ENCODE data around the gene STAT6.
A peak's percentile ranks its signal among the peaks of the same experiment; 100 is the strongest.

The STAT6 gene

GRCh38 chr12:57046947-57047890 lies 63.9 kb downstream of the STAT6 start:
- Mint-ChIP-seq H3K27me3 (no peaks in the 10 kb centered on the region), H3K4me3 (peak overlapping the region; percentile 44), H3K9me3 (no peaks in the 10 kb centered on the region), H3K27ac (peak overlapping the region; percentile 87), H3K36me3 (no peaks in the 10 kb centered on the region), H3K4me1 (peaks cover 29% of the 10 kb centered on the region)
- peak; percentile 89 for ATAC-seq

DNA sequence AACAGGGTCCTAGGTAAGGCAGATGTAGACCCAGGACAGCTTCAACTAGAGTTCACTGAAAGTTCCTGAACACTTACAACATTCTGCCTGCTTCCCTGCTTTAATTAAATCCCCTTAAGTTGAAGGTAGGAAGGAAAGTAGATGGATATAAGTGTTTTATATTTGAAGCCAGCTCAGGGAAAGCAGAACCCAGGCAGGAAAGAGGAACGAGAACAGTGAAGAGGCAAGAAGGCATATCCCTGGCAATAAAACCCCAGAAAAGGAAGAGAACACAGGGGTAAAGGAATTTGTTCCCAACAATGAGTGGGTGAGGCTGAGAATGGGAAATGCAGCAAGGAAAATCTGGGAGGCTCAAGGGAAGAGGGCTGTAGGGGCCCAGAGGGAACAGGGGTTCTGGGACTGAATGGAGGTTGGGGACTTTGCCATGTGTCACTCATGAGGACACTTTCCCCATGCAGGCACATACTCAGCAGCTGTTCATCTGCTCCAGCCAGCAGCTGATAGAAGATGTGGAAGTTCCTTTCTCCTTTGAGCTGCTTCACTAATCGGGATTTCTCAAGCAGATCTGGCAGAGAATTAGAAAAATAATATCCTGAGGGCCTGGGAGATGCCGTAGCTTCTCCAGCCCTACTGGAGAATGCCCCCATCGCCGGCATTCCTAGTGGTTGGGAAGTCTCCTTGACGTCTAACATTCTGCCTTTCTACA lies 64.9 kb downstream of the STAT6 start:
- ATAC-seq = no peak
- H3K4me3 Mint-ChIP-seq = no peak overlapping the region
- H3K27ac Mint-ChIP-seq = peak overlapping the region; percentile 87

More for the DNA sequence above, 64.9 kb downstream of the STAT6 start:
- Mint-ChIP-seq H3K36me3 (no peaks in the 10 kb centered on the region), H3K27me3 (no peaks in the 10 kb centered on the region), H3K4me1 (peaks cover 29% of the 10 kb centered on the region), H3K9me3 (no peaks in the 10 kb centered on the region)

Data from stimulated activated memory B cell treated with anti-CD40 and anti-IgM and Interleukin-4, amounts not matched to agents 10 μg/mL and 1 μg/mL and 100 μg/mL, for 72 hours (primary cell).